Thoracic aorta (tissue), 2 donors: ENCODE measurements around the gene DBNDD2. TPM values are rescaled to one million over a fixed set of nuclear protein-coding genes. Genes with fewer than 3 reads are reported as not detected.

ENCODE experiments used
- ATAC-seq: fragments of 150-250 bp; one replicate; pipeline ENCODE4 v1.8.0; 2017; ENCODE audit warnings: low read depth; ENCODE audit not compliant: insufficient number of reproducible peaks, low FRiP score
- DNase-seq: peaks from one replicate; pipeline ENCODE4 v3.0.0-alpha.2; 2020; ENCODE audit warnings: low spot score
- H3K27ac ChIP-seq, 2 donors: fragments of 200-600 bp; sonication (generic); 1 replicate in 1 of 2; 2 replicates in 1 of 2; pipeline ENCODE4 v1.5.1; 2016; ENCODE audit warnings: mild to moderate bottlenecking in 2 of 2, moderate library complexity in 2 of 2
- H3K27me3 ChIP-seq: fragments of 200-600 bp; sonication (generic); replicated peaks from 2 replicates; pipeline ENCODE4 v1.6.0; 2016; ENCODE audit warnings: mild to moderate bottlenecking; ENCODE audit not compliant: insufficient read depth
- H3K36me3 ChIP-seq: fragments of 200-600 bp; sonication (generic); one replicate; pipeline ENCODE4 v1.5.1; 2016
- H3K4me1 ChIP-seq, 2 donors: fragments of 200-600 bp; sonication (generic); 1 replicate in 1 of 2; 2 replicates in 1 of 2; pipeline versions ENCODE4 v1.5.1 to v1.6.0; 2016; ENCODE audit warnings: low read depth in 2 of 2, mild to moderate bottlenecking in 1 of 2; ENCODE audit not compliant: control insufficient read depth in 1 of 2
- H3K4me3 ChIP-seq: fragments of 200-600 bp; sonication (generic); 2 replicates; pipeline ENCODE4 v1.5.1; 2016; ENCODE audit warnings: mild to moderate bottlenecking
- H3K9me3 ChIP-seq: fragments of 200-600 bp; sonication (generic); 2 replicates; pipeline ENCODE4 v1.5.1; 2016
- CTCF ChIP-seq: fragments of 200-600 bp; sonication (generic); IDR thresholded peaks from one replicate; pipeline ENCODE4 v1.5.1; 2019; ENCODE audit warnings: antibody characterized with exemption
- total RNA-seq, 2 donors: library from RNA; depleted of rRNA; stranded (reverse); fragments of >200 nt; gene quantifications; one replicate each; pipeline versions ENCODE4 v1.1.0 to v1.2.3, GENCODE V29; 2016

Gene DBNDD2
- total RNA-seq, 2 donors from 2014 or later = 97.6 to 120 TPM

- Histone ChIP-seq H3K36me3 (peaks cover 49% of the 10 kb centered on the region), H3K9me3 (no peaks in the 10 kb centered on the region), H3K4me1 (peaks cover 0 to 11% of the 10 kb centered on the region in 2 donors), H3K4me3 (no peak overlapping the region), H3K27me3 (no peaks in the 10 kb centered on the region), H3K27ac (no peak overlapping the region)
- ATAC-seq (no peak), DNase-seq (no peak)
- TF ChIP-seq CTCF = no peak
Observed at GRCh38 chr20:45423700-45424099, 15.6 kb downstream of the DBNDD2 start.

- H3K27ac ChIP-seq = no peak overlapping the region
- DNase-seq = no peak
- no peaks in the 10 kb centered on the region for H3K27me3 ChIP-seq
- H3K4me3 ChIP-seq = no peak overlapping the region
- no peaks in the 10 kb centered on the region for H3K9me3 ChIP-seq
- no peak for TF ChIP-seq CTCF
- H3K36me3 ChIP-seq = peaks cover 43% of the 10 kb centered on the region
- no peak for ATAC-seq
- no peaks in the 10 kb centered on the region for H3K4me1 ChIP-seq
Observed at GRCh38 chr20:45425561-45425960, 17.5 kb downstream of the DBNDD2 start.

DNA sequence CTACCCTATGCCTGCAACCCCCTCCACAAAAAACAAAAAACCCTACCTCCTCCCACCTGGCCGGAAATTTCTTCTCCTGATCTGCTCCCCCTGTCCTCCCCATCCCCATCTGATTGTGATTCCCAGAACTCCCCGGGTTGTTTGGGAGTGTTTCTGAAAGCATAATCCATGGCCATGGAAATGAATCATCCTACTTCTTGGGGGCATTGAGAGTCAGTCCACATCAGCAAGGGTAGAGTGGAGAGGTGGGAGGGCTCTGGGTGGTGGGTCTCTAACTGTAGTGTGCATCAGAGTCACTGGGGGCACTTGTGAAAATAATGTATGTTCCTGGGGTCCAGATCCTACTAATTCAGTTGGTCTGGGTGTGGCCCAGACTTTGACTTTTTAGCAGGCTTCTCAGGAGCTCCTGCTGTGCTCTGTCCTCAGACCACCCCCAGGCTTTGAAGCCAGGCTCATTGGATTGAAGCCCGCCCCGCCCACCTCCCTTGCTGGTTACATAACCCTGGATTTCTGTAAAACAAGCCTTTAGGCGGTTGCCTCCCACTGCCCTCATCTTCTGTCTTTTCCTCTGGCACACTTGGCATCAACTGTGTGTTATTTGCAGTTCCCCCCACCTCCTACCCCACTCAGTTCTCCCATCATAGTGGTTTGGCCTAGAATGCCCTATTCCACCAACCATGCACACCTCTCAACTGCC lies 18.4 kb downstream of the DBNDD2 start:
- no peak overlapping the region for H3K27ac ChIP-seq
- no peaks in the 10 kb centered on the region for H3K27me3 ChIP-seq
- peaks cover 34% of the 10 kb centered on the region for H3K36me3 ChIP-seq
- no peaks in the 10 kb centered on the region for H3K9me3 ChIP-seq
- H3K4me1 ChIP-seq = no peaks in the 10 kb centered on the region
- DNase-seq (no peak), ATAC-seq (no peak)
- H3K4me3 ChIP-seq = no peak overlapping the region
- no peak for TF ChIP-seq CTCF

GRCh38 chr20:45427236-45428149 lies 19.4 kb downstream of the DBNDD2 start:
- H3K27ac ChIP-seq = no peak overlapping the region
- H3K27me3 ChIP-seq = no peaks in the 10 kb centered on the region
- ATAC-seq (no peak), DNase-seq (no peak)
- H3K36me3 ChIP-seq = peaks cover 28% of the 10 kb centered on the region
- H3K4me1 ChIP-seq = no peaks in the 10 kb centered on the region
- no peak for TF ChIP-seq CTCF
- H3K4me3 ChIP-seq = no peak overlapping the region
- H3K9me3 ChIP-seq = no peaks in the 10 kb centered on the region

- Histone ChIP-seq H3K4me3 (no peak overlapping the region), H3K27ac (no peak overlapping the region), H3K4me1 (peaks cover 0 to 6% of the 10 kb centered on the region in 2 donors), H3K27me3 (no peaks in the 10 kb centered on the region), H3K9me3 (no peaks in the 10 kb centered on the region), H3K36me3 (peaks cover 15% of the 10 kb centered on the region)
- no peak for ATAC-seq
- TF ChIP-seq CTCF = no peak
- no peak for DNase-seq
Observed at GRCh38 chr20:45429618-45430017, 21.5 kb downstream of the DBNDD2 start.
